Esophagus muscularis mucosa (tissue), 4 donors: ENCODE data around the gene SMAD9. TPM values are rescaled to one million over a fixed set of nuclear protein-coding genes. Genes with fewer than 3 reads are reported as not detected.

Source experiments
- DNase-seq: peaks from one replicate; pipeline ENCODE4 v3.0.0-alpha.2; 2017; ENCODE audit errors: extremely low spot score
- H3K27ac ChIP-seq, 4 donors: fragments of 200-600 bp; sonication (generic); replicated peaks in 1 of 4; 1 replicate in 3 of 4; 2 replicates in 1 of 4; pipeline ENCODE4 v1.5.1; 2016 to 2019; ENCODE audit warnings: mild to moderate bottlenecking in 1 of 4
- H3K27me3 ChIP-seq, 4 donors: fragments of 200-600 bp; sonication (generic); one replicate each; pipeline versions ENCODE4 v1.5.1 to v1.6.0; 2016 to 2019
- H3K36me3 ChIP-seq, 4 donors: fragments of 200-600 bp; sonication (generic); one replicate each; pipeline ENCODE4 v1.5.1; 2016 to 2019
- H3K4me1 ChIP-seq, 4 donors: fragments of 200-600 bp; sonication (generic); one replicate each; pipeline ENCODE4 v1.5.1; 2016 to 2019
- H3K4me3 ChIP-seq, 4 donors: fragments of 200-600 bp; sonication (generic); 1 replicate in 2 of 4; 2 replicates in 2 of 4; pipeline ENCODE4 v1.5.1; 2016 to 2019; ENCODE audit warnings: mild to moderate bottlenecking in 4 of 4, moderate library complexity in 1 of 4
- H3K9me3 ChIP-seq, 4 donors: fragments of 200-600 bp; sonication (generic); 1 replicate in 3 of 4; 2 replicates in 1 of 4; pipeline ENCODE4 v1.5.1; 2016 to 2019
- CTCF ChIP-seq, 3 experiments: fragments of 200-600 bp in 2 of 3; fragments of 450-650 bp in 1 of 3; sonication (generic) in 2 of 3; IDR thresholded peaks; one replicate each; pipeline ENCODE4 v1.5.1; 2017 to 2019; ENCODE audit warnings: antibody characterized with exemption in 3 of 3, mild to moderate bottlenecking in 2 of 3, moderate library complexity in 1 of 3
- EP300 ChIP-seq: sonication (generic); formaldehyde crosslinking; IDR thresholded peaks from one replicate; pipeline ENCODE4 v1.6.1; 2017; ENCODE audit warnings: antibody characterized with exemption
- POLR2A ChIP-seq: fragments of 450-650 bp; IDR thresholded peaks from one replicate; pipeline ENCODE4 v1.6.1; 2017; ENCODE audit warnings: antibody characterized with exemption, moderate library complexity, mild to moderate bottlenecking, low read depth
- POLR2AphosphoS5 ChIP-seq, 2 donors: sonication (generic); formaldehyde crosslinking; IDR thresholded peaks; one replicate each; pipeline ENCODE4 v1.6.1; 2017; ENCODE audit warnings: antibody characterized with exemption in 2 of 2
- WGBS: methylation state at CpG from one replicate; pipeline ENCODE4 v1.1.5; 2018; 5-methylcytosine and 5-hydroxymethylcytosine counted together
- intact Hi-C: fragments of 100-400 bp; cut with DNase I; formaldehyde crosslinking; loops from one replicate; pipeline ENCODE4 v1.15.1; 2023
- total RNA-seq, 4 donors: library from RNA; depleted of rRNA; stranded (reverse); fragments of >200 nt; gene quantifications; one replicate each; pipeline versions ENCODE4 v1.1.0 to v1.2.1, GENCODE V29; 2016

The SMAD9 gene
- total RNA-seq, 4 donors from 2014 or later = 44.0 to 108 (median 69.0) TPM

- Histone ChIP-seq H3K4me3 (no peak overlapping the region), H3K4me1 (no peaks in the 10 kb centered on the region), H3K27ac (no peak overlapping the region), H3K36me3 (peaks cover 0 to 56% (median 31%) of the 10 kb centered on the region in 4 donors), H3K27me3 (no peaks in the 10 kb centered on the region), H3K9me3 (no peaks in the 10 kb centered on the region)
- intact Hi-C loops = no loop called here
- no peak for DNase-seq
- no peak for TF ChIP-seq EP300
- no peak for TF ChIP-seq POLR2A
- WGBS = 86% methylated on average over 2 of the region's 2 CpGs
Measured at GRCh38 chr13:36950920-36951319, 30.9 kb upstream of the SMAD9 start.

DNA sequence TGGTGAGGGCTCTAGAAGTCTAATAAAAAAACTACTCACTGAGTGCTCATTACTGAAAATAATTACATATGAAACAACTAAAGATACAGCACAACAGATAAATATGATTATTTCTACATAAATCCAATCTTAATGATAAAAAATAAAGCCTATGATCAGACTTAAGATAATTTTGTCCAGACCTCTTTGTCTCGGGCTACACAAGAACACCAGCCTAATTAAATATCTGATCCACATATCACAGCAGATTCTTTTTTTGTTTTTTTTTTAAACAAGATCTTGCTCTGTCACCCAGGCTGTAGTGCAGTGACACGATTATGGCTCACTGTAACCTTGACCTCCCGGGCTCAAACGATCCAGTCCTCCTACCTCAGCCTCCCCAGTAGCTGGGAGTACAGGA, 30.3 kb upstream of the SMAD9 start:
- intact Hi-C loops = no loop called here
- TF ChIP-seq CTCF (IDR thresholded peaks at IDR 0.05) (no peak), EP300 (no peak), POLR2A (no peak), POLR2AphosphoS5 (IDR thresholded peaks at IDR 0.05) (no peak)
- Histone ChIP-seq H3K4me1 (no peaks in the 10 kb centered on the region), H3K27ac (no peak overlapping the region), H3K9me3 (no peaks in the 10 kb centered on the region), H3K27me3 (no peaks in the 10 kb centered on the region), H3K4me3 (no peak overlapping the region), H3K36me3 (peaks cover 0 to 55% (median 31%) of the 10 kb centered on the region in 4 donors)
- 93% methylated on average over 4 of the region's 4 CpGs for WGBS
- DNase-seq = no peak

DNA sequence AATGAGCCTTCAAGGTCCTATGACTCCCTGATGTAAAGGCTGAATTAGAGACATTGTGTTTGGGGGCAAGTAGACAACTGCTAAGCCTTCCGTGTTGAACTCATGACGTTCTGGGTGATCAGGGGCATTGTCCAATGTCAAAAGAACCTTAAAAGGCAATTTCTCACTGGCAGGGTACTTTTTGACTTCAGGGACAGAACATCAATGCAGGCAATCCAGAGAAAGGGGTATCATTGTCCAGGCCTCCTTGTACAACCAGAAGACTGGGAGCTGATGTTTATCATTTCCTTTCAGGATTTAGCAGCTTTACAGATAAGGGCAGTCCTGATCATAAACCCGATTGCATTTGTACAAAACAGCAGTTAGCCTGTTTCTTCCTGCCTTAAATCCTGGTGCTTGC, 25.0 kb upstream of the SMAD9 start:
- no peak for TF ChIP-seq POLR2AphosphoS5 (IDR thresholded peaks at IDR 0.05)
- TF ChIP-seq EP300 = no peak
- no peak for TF ChIP-seq POLR2A
- no peak for TF ChIP-seq CTCF (IDR thresholded peaks at IDR 0.05)
- Histone ChIP-seq H3K27me3 (no peaks in the 10 kb centered on the region), H3K9me3 (no peaks in the 10 kb centered on the region), H3K27ac (no peak overlapping the region), H3K36me3 (peaks cover 0 to 27% (median 13%) of the 10 kb centered on the region in 4 donors), H3K4me3 (no peak overlapping the region), H3K4me1 (no peaks in the 10 kb centered on the region)
- DNase-seq = no peak
- 64% methylated on average over 3 of the region's 3 CpGs for whole genome bisulfite sequencing
- intact Hi-C loops = no loop called here

- H3K9me3 ChIP-seq = no peaks in the 10 kb centered on the region
- TF ChIP-seq POLR2A = no peak
- no peak for TF ChIP-seq POLR2AphosphoS5 (IDR thresholded peaks at IDR 0.05)
- TF ChIP-seq EP300 = no peak
- no peak for TF ChIP-seq CTCF (IDR thresholded peaks at IDR 0.05)
- no peaks in the 10 kb centered on the region for H3K27me3 ChIP-seq
- no peak overlapping the region for H3K27ac ChIP-seq
- 74% methylated on average over 7 of the region's 7 CpGs for WGBS
- H3K4me1 ChIP-seq = peaks cover 0 to 7% (median 5%) of the 10 kb centered on the region in 4 donors
- no peak overlapping the region for H3K4me3 ChIP-seq
- intact Hi-C loops = no loop called here
- no peaks in the 10 kb centered on the region for H3K36me3 ChIP-seq
- DNase-seq = no peak
Measured at GRCh38 chr13:36925603-36926002, 5.6 kb upstream of the SMAD9 start.

DNA sequence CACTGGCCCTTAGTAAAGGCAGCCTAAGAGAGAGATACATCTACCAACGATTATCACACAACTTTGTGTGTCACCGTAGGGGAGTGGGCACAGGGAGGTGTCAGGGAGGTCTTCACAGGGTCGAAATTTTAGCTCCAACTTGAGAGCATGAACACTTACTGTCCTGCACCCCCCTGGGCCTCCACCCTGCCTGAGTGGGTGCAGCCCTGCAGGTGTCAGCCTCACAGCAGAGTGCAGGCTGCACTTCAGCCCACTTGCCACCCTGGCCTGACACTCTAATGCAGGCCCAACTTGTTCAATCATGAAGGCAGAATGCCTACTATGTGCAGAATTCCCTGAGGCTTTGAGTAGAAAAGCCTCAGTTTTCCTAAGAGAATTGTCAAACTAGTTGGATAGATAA, 4.0 kb upstream of the SMAD9 start:
- H3K4me1 ChIP-seq = peaks cover under 1 to 11% (median 9%) of the 10 kb centered on the region in 4 donors
- H3K36me3 ChIP-seq = no peaks in the 10 kb centered on the region
- no peaks in the 10 kb centered on the region for H3K27me3 ChIP-seq
- DNase-seq = no peak
- no peak overlapping the region for H3K4me3 ChIP-seq
- no peaks in the 10 kb centered on the region for H3K9me3 ChIP-seq
- no peak overlapping the region for H3K27ac ChIP-seq
- TF ChIP-seq CTCF (IDR thresholded peaks at IDR 0.05) = no peak
- 76% methylated on average over 3 of the region's 3 CpGs for WGBS
- intact Hi-C loops = no loop called here
